ENCODE results near the gene SORD.

The SORD gene

GRCh38 chr15:45107941-45108630, 85.1 kb downstream of the SORD start:
- DNase-seq (ENCODE audit: low read depth) = no peak
- no peak overlapping the region for H3K4me3 ChIP-seq (ENCODE audit: low read depth, low read length)
- TF ChIP-seq CTCF (IDR thresholded peaks at IDR 0.05; ENCODE audit: insufficient read depth, low read depth, low read length, missing control alignments) = no peak

GRCh38 chr15:45110256-45110820, 87.3 kb downstream of the SORD start:
- TF ChIP-seq CTCF (IDR thresholded peaks at IDR 0.05; ENCODE audit: insufficient read depth, low read depth, low read length, missing control alignments) = peak; percentile 2
- no peak overlapping the region for H3K4me3 ChIP-seq (ENCODE audit: low read depth, low read length)
- no peak for DNase-seq (ENCODE audit: low read depth)

- no peak overlapping the region for H3K4me3 ChIP-seq (ENCODE audit: low read depth, low read length)
- TF ChIP-seq CTCF (IDR thresholded peaks at IDR 0.05; ENCODE audit: insufficient read depth, low read depth, low read length, missing control alignments) = no peak
- DNase-seq (ENCODE audit: low read depth) = no peak
Measured at GRCh38 chr15:45111390-45112142, 88.6 kb downstream of the SORD start.

GRCh38 chr15:45112143-45112590, 89.2 kb downstream of the SORD start:
- DNase-seq (ENCODE audit: low read depth) = no peak
- no peak overlapping the region for H3K4me3 ChIP-seq (ENCODE audit: low read depth, low read length)
- TF ChIP-seq CTCF (IDR thresholded peaks at IDR 0.05; ENCODE audit: insufficient read depth, low read depth, low read length, missing control alignments) = no peak

- no peak overlapping the region for H3K4me3 ChIP-seq (ENCODE audit: low read depth, low read length)
- DNase-seq (ENCODE audit: low read depth) = no peak
- no peak for TF ChIP-seq CTCF (IDR thresholded peaks at IDR 0.05; ENCODE audit: insufficient read depth, low read depth, low read length, missing control alignments)
Measured at GRCh38 chr15:45112591-45113379, 89.8 kb downstream of the SORD start.

- TF ChIP-seq CTCF (IDR thresholded peaks at IDR 0.05; ENCODE audit: insufficient read depth, low read depth, low read length, missing control alignments) = no peak
Measured at GRCh38 chr15:45113380-45113990, 90.5 kb downstream of the SORD start.

More at GRCh38 chr15:45113380-45113990, 90.5 kb downstream of the SORD start:
- no peak for DNase-seq (ENCODE audit: low read depth)
- H3K4me3 ChIP-seq (ENCODE audit: low read depth, low read length) = no peak overlapping the region
